Endodermal cell (in vitro differentiated cells): ENCODE data around the gene SMIM28. TPM values are rescaled to one million over a fixed set of nuclear protein-coding genes. Genes with fewer than 3 reads are reported as not detected.
"Not testable (repeated sequence)": the region's sequence is repeated elsewhere in the genome, so short reads cannot be mapped to it uniquely, and the experiment has no call there.

Source experiments
- DNase-seq: peaks from one replicate; pipeline ENCODE4 v3.0.0-alpha.2; 2017
- H3K27ac ChIP-seq: 2 replicates; pipeline ENCODE4 v1.5.1; 2013; ENCODE audit warnings: mild to moderate bottlenecking, low read depth, low read length, moderate library complexity
- H3K27me3 ChIP-seq: 2 replicates; pipeline ENCODE4 v1.6.1; 2013; ENCODE audit warnings: mild to moderate bottlenecking, low read length, moderate library complexity; ENCODE audit not compliant: insufficient read depth, control insufficient read depth, poor library complexity, severe bottlenecking
- H3K36me3 ChIP-seq: 2 replicates; pipeline ENCODE4 v1.7.0; 2013; ENCODE audit warnings: mild to moderate bottlenecking, low read length, moderate library complexity; ENCODE audit not compliant: control insufficient read depth, insufficient read depth
- H3K4me1 ChIP-seq: one replicate; pipeline ENCODE4 v1.7.0; 2013; ENCODE audit warnings: low read length; ENCODE audit not compliant: control insufficient read depth, insufficient read depth
- H3K4me3 ChIP-seq: 2 replicates; pipeline ENCODE4 v1.5.1; 2013; ENCODE audit warnings: mild to moderate bottlenecking, low read length, moderate library complexity
- H3K9ac ChIP-seq: 2 replicates; pipeline ENCODE4 v1.6.1; 2013; ENCODE audit warnings: mild to moderate bottlenecking, low read length, moderate library complexity; ENCODE audit not compliant: poor library complexity, severe bottlenecking; ENCODE audit errors: extremely low read depth
- H3K9me3 ChIP-seq: 2 replicates; pipeline ENCODE4 v1.6.1; 2013; ENCODE audit warnings: mild to moderate bottlenecking, low read length, moderate library complexity; ENCODE audit not compliant: control insufficient read depth
- H3K27ac Mint-ChIP-seq: 2 replicates; pipeline ENCODE4 v1.8.0; 2020; ENCODE audit warnings: mixed read lengths
- H3K27me3 Mint-ChIP-seq: 2 replicates; pipeline ENCODE4 v1.8.0; 2021; ENCODE audit warnings: mild to moderate bottlenecking, mixed read lengths; ENCODE audit not compliant: insufficient read depth
- H3K36me3 Mint-ChIP-seq: 2 replicates; pipeline ENCODE4 v1.8.0; 2020; ENCODE audit warnings: low read depth, mixed read lengths
- H3K4me1 Mint-ChIP-seq: 2 replicates; pipeline ENCODE4 v1.8.0; 2020; ENCODE audit warnings: mixed read lengths
- H3K4me3 Mint-ChIP-seq: 2 replicates; pipeline ENCODE4 v1.8.0; 2020; ENCODE audit warnings: mild to moderate bottlenecking, moderate library complexity, mixed read lengths
- H3K9me3 Mint-ChIP-seq: 2 replicates; pipeline ENCODE4 v1.8.0; 2020; ENCODE audit warnings: mild to moderate bottlenecking, mixed read lengths
- WGBS, 2 experiments: methylation state at CpG; one replicate each; pipeline versions ENCODE4 v1.1.5 to v1.1.7; 2013; ENCODE audit warnings: missing lambda C conversion rate in 2 of 2, mixed read lengths in 1 of 2; ENCODE audit not compliant: insufficient coverage in 1 of 2, insufficient read length in 1 of 2; 5-methylcytosine and 5-hydroxymethylcytosine counted together
- total RNA-seq, 2 donors: library from RNA; stranded (reverse); fragmentation: NEBNext Ultra II Directional in 1 of 2; extraction: Animal tissue kit (Norgen Biotek cat#: 25700) in 1 of 2; gene quantifications; 2 replicates in 1 of 2; 3 replicates in 1 of 2; pipeline ENCODE4 v1.2.1, GENCODE V29; 2021
- TF ChIP-seq, protein P1 (sequence below): fragments of 200-600 bp; sonication (generic); conservative IDR thresholded peaks from 2 replicates; pipeline ENCODE4 v1.5.0; 2021; ENCODE audit warnings: antibody characterized with exemption, mild to moderate bottlenecking

Gene SMIM28
- total RNA-seq, 2 donors from 2014 or later = 0.33 TPM; not detected in 1

DNA sequence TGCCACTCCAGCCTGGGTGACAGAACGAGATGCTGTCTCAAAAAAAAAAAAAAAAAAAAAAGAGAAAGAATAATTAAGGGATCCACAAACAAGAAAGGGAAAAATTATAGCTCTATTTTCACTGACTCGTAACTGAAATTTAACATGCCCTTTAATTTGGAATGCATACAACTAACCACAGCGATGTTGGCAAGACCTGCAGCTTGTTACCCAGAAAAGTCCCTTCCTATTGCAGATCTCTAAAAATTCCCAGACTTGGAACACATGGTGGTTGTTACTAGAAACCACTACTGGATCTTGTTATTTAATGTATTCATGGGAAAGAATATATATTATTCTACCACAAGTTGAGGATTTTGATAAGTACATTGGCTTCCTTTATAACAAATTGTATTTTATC, 27.8 kb upstream of the SMIM28 start:
- no peaks in the 10 kb centered on the region for H3K9me3 ChIP-seq
- H3K27ac Mint-ChIP-seq = no peak overlapping the region
- H3K36me3 ChIP-seq = no peaks in the 10 kb centered on the region
- DNase-seq = no peak
- no peak overlapping the region for H3K4me3 ChIP-seq
- no peak overlapping the region for H3K27ac ChIP-seq
- no peaks in the 10 kb centered on the region for H3K27me3 ChIP-seq
- H3K27me3 Mint-ChIP-seq = no peaks in the 10 kb centered on the region
- no peaks in the 10 kb centered on the region for H3K9me3 Mint-ChIP-seq
- no peak overlapping the region for H3K4me3 Mint-ChIP-seq
- 93% methylated on average over 3 of the region's 3 CpGs; no CpG with 5 or more reads in 1 of the 2 experiments for WGBS, 2 experiments
- H3K36me3 Mint-ChIP-seq = no peaks in the 10 kb centered on the region
- H3K4me1 ChIP-seq = no peaks in the 10 kb centered on the region
- no peak overlapping the region for H3K9ac ChIP-seq
- H3K4me1 Mint-ChIP-seq = peaks cover 30% of the 10 kb centered on the region
- TF ChIP-seq, protein P1, sequence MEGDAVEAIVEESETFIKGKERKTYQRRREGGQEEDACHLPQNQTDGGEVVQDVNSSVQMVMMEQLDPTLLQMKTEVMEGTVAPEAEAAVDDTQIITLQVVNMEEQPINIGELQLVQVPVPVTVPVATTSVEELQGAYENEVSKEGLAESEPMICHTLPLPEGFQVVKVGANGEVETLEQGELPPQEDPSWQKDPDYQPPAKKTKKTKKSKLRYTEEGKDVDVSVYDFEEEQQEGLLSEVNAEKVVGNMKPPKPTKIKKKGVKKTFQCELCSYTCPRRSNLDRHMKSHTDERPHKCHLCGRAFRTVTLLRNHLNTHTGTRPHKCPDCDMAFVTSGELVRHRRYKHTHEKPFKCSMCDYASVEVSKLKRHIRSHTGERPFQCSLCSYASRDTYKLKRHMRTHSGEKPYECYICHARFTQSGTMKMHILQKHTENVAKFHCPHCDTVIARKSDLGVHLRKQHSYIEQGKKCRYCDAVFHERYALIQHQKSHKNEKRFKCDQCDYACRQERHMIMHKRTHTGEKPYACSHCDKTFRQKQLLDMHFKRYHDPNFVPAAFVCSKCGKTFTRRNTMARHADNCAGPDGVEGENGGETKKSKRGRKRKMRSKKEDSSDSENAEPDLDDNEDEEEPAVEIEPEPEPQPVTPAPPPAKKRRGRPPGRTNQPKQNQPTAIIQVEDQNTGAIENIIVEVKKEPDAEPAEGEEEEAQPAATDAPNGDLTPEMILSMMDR = no peak

GRCh38 chr6:138357928-138358327, 19.8 kb upstream of the SMIM28 start:
- Histone ChIP-seq H3K27ac (no peak overlapping the region), H3K36me3 (no peaks in the 10 kb centered on the region), H3K9me3 (no peaks in the 10 kb centered on the region), H3K27me3 (no peaks in the 10 kb centered on the region), H3K4me1 (no peaks in the 10 kb centered on the region), H3K4me3 (no peak overlapping the region), H3K9ac (no peak overlapping the region)
- TF ChIP-seq, protein P1 = no peak
- 95% methylated on average over 1 of the region's 1 CpG; no CpG with 5 or more reads in 1 of the 2 experiments for WGBS, 2 experiments
- peaks cover 4% of the 10 kb centered on the region for H3K9me3 Mint-ChIP-seq
- no peak for DNase-seq
- H3K4me3 Mint-ChIP-seq = no peak overlapping the region
- peaks cover 2% of the 10 kb centered on the region for H3K36me3 Mint-ChIP-seq
- no peak overlapping the region for H3K27ac Mint-ChIP-seq
- H3K4me1 Mint-ChIP-seq = peaks cover 4% of the 10 kb centered on the region
- H3K27me3 Mint-ChIP-seq = no peaks in the 10 kb centered on the region

- not testable (repeated sequence) for H3K36me3 ChIP-seq, H3K9ac ChIP-seq, H3K27ac ChIP-seq, H3K9me3 ChIP-seq, H3K36me3 Mint-ChIP-seq, H3K27me3 ChIP-seq, DNase-seq, H3K4me3 ChIP-seq, H3K27me3 Mint-ChIP-seq, H3K27ac Mint-ChIP-seq, H3K4me3 Mint-ChIP-seq
- peaks cover 35% of the 10 kb centered on the region for H3K4me1 Mint-ChIP-seq
- 84 to 96% methylated on average over 6 to 8 of the region's 8 CpGs for WGBS, 2 experiments
- H3K4me1 ChIP-seq = peaks cover 11% of the 10 kb centered on the region
- peaks cover 18% of the 10 kb centered on the region for H3K9me3 Mint-ChIP-seq
These were observed 9.0 kb upstream of the SMIM28 start for GRCh38 chr6:138368684-138369083.
